Inflammatory macrophage treated with lipopolysaccharide for 4 hours (primary cell): ENCODE results near the gene FUT8.

Experiments used
- DNase-seq: peaks from one replicate; pipeline ENCODE4 v3.0.0-alpha.2; 2020

FUT8 gene

GRCh38 chr14:65783101-65783500 is 370.6 kb downstream of the FUT8 start:
- no peak for DNase-seq

- DNase-seq = no peak
These were observed 371.0 kb downstream of the FUT8 start for GRCh38 chr14:65783576-65783975.

GRCh38 chr14:65784574-65784973 is 372.0 kb downstream of the FUT8 start:
- DNase-seq = no peak

- no peak for DNase-seq
These were observed 374.9 kb downstream of the FUT8 start for GRCh38 chr14:65787461-65787860.

- DNase-seq = no peak
These were observed 376.3 kb downstream of the FUT8 start for GRCh38 chr14:65788876-65789275.

GRCh38 chr14:65789363-65789762 is 376.8 kb downstream of the FUT8 start:
- DNase-seq = no peak

- DNase-seq = no peak
These were observed 377.8 kb downstream of the FUT8 start for GRCh38 chr14:65790172-65790815.

GRCh38 chr14:65791191-65791981 is 378.9 kb downstream of the FUT8 start:
- no peak for DNase-seq

GRCh38 chr14:65792208-65792905 is 379.8 kb downstream of the FUT8 start:
- DNase-seq = no peak
